ENCODE measurements around the gene COBL. TPM values are rescaled to one million over a fixed set of nuclear protein-coding genes. Genes with fewer than 3 reads are reported as not detected.

The COBL gene
- polyA plus RNA-seq, 3 donors: not detected

DNA sequence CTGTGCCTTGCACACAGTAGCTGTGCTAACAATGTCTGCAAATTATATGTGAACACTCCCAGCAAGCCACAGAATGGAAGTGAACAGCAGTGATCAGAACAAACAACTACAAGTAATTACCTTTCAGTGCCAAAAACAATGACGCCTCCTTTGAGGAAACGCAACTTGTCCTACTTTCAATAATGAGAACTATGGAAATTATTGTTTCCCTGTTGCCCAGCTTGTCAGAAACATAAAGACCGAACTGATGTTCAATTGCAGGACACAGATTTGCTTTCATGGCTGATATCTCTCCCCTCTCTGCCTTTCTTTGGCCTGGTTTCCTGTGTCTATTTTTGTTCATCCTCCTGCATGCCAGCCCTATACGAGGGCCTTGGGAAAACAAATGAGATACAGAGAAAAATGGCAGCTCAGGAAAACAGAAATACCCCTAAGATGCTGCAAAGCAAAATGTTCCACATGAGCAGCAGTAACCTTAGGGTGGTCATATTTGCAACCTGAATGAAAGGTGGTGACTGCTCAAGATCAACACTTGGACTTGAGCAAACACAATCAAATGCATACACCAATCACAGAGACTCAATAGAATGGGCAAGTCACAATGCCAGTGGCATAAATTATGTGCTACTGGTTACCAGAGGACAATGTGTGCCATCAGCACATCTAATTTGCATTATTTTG is 26.8 kb downstream of the COBL start:
- no peak overlapping the region for H3K9ac ChIP-seq (ENCODE audit: insufficient read depth, low read length, poor library complexity, severe bottlenecking)
- 87% methylated on average over 3 of the region's 4 CpGs for WGBS (ENCODE audit: insufficient coverage)
- H3K9me3 Mint-ChIP-seq: peaks cover 0 to 3% (median 1%) of the 10 kb centered on the region in 7 donors
- no peaks in the 10 kb centered on the region for H3K9me3 ChIP-seq (replicated peaks in 1 of 2; ENCODE audit: control insufficient read depth in 1 of 2, insufficient read depth in 1 of 2, low read length in 2 of 2)
- H3K4me3 ChIP-seq (replicated peaks in 1 of 3; ENCODE audit: low read depth in 2 of 3, low read length in 3 of 3): no peak overlapping the region
- no peaks in the 10 kb centered on the region for H3K4me1 Mint-ChIP-seq
- intact Hi-C loops (cut with micrococcal nuclease): no loop called here
- H3K27me3 ChIP-seq (ENCODE audit: control insufficient read depth in 2 of 2, insufficient read depth in 2 of 2, low read length in 2 of 2): no peaks in the 10 kb centered on the region
- TF ChIP-seq, protein P1, sequence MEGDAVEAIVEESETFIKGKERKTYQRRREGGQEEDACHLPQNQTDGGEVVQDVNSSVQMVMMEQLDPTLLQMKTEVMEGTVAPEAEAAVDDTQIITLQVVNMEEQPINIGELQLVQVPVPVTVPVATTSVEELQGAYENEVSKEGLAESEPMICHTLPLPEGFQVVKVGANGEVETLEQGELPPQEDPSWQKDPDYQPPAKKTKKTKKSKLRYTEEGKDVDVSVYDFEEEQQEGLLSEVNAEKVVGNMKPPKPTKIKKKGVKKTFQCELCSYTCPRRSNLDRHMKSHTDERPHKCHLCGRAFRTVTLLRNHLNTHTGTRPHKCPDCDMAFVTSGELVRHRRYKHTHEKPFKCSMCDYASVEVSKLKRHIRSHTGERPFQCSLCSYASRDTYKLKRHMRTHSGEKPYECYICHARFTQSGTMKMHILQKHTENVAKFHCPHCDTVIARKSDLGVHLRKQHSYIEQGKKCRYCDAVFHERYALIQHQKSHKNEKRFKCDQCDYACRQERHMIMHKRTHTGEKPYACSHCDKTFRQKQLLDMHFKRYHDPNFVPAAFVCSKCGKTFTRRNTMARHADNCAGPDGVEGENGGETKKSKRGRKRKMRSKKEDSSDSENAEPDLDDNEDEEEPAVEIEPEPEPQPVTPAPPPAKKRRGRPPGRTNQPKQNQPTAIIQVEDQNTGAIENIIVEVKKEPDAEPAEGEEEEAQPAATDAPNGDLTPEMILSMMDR (IDR thresholded peaks at IDR 0.05): no peak
- H3K27ac Mint-ChIP-seq: no peak overlapping the region
- no peaks in the 10 kb centered on the region for H3K36me3 ChIP-seq (replicated peaks in 1 of 2; ENCODE audit: control insufficient read depth in 1 of 2, insufficient read depth in 2 of 2, low read length in 2 of 2)
- H3K27me3 Mint-ChIP-seq (ENCODE audit: low read depth in 3 of 3): peaks cover 2 to 3% (median 3%) of the 10 kb centered on the region in 3 donors
- no peak for DNase-seq
- H3K36me3 Mint-ChIP-seq: no peaks in the 10 kb centered on the region
- no peak overlapping the region for H3K27ac ChIP-seq (ENCODE audit: low read depth in 1 of 2, low read length in 2 of 2)
- no peak overlapping the region for H3K4me3 Mint-ChIP-seq
- no peaks in the 10 kb centered on the region for H3K4me1 ChIP-seq (ENCODE audit: control insufficient read depth in 1 of 2, insufficient read depth in 2 of 2, low read length in 2 of 2)
- H2AFZ ChIP-seq (ENCODE audit: insufficient read depth, low read depth, low read length, poor library complexity, severe bottlenecking): no peak overlapping the region
- H4K20me1 ChIP-seq (ENCODE audit: insufficient read depth, low read length): no peaks in the 10 kb centered on the region
- H3K79me2 ChIP-seq (ENCODE audit: insufficient read depth, low read length): no peaks in the 10 kb centered on the region
- no peak overlapping the region for H3K4me2 ChIP-seq (replicated peaks; ENCODE audit: extremely low read depth, low read length, poor library complexity, severe bottlenecking)

DNA sequence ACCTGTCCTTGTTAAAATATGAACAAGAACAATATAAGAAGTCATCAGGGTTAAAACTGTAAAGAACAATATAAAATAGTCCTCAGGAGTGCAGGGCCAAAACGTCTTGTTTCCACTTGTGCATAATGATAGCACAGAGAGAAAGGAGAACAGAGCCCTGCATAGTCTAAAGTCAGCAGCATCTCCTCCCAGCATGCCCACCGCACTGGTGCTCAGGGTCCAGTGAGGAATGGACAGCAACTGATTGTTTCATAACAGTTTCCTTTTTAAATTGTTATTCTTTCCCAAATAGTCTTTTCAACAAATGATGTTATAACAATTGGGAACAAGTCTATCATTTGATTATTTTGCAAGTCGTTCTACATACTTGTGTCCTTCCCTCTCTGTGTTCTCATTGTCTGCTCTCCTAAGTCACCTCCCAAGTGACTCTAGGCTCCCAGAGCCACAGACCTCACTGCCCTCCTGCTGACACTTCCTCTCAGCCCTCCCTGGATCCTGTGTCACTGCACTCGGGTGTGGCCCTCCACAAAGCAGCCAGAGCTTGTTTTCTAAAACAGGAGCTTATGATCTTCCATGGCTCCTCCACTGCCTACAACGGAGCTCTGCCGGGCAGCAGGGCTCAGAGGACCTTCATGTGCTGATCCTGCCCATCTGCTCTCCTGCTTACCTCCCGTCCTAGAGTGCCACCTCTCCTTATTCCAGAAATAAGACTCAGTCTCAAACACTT is 27.6 kb downstream of the COBL start:
- Mint-ChIP-seq H3K9me3 (peaks cover 0 to 9% (median 8%) of the 10 kb centered on the region in 7 donors), H3K27me3 (ENCODE audit: low read depth in 3 of 3) (peaks cover 2 to 5% (median 5%) of the 10 kb centered on the region in 3 donors), H3K36me3 (no peaks in the 10 kb centered on the region), H3K27ac (no peak overlapping the region), H3K4me3 (no peak overlapping the region), H3K4me1 (no peaks in the 10 kb centered on the region)
- H4K20me1 ChIP-seq (ENCODE audit: insufficient read depth, low read length): no peaks in the 10 kb centered on the region
- no peak overlapping the region for H3K4me3 ChIP-seq (replicated peaks in 1 of 3; ENCODE audit: low read depth in 2 of 3, low read length in 3 of 3)
- H3K4me2 ChIP-seq (replicated peaks; ENCODE audit: extremely low read depth, low read length, poor library complexity, severe bottlenecking): no peak overlapping the region
- H3K27ac ChIP-seq (ENCODE audit: low read depth in 1 of 2, low read length in 2 of 2): no peak overlapping the region
- no peaks in the 10 kb centered on the region for H3K27me3 ChIP-seq (ENCODE audit: control insufficient read depth in 2 of 2, insufficient read depth in 2 of 2, low read length in 2 of 2)
- H3K9me3 ChIP-seq (replicated peaks in 1 of 2; ENCODE audit: control insufficient read depth in 1 of 2, insufficient read depth in 1 of 2, low read length in 2 of 2): peaks cover 0 to 2% of the 10 kb centered on the region in 2 donors
- H3K9ac ChIP-seq (ENCODE audit: insufficient read depth, low read length, poor library complexity, severe bottlenecking): no peak overlapping the region
- H2AFZ ChIP-seq (ENCODE audit: insufficient read depth, low read depth, low read length, poor library complexity, severe bottlenecking): no peak overlapping the region
- no peak for DNase-seq
- H3K79me2 ChIP-seq (ENCODE audit: insufficient read depth, low read length): no peaks in the 10 kb centered on the region
- no peaks in the 10 kb centered on the region for H3K4me1 ChIP-seq (ENCODE audit: control insufficient read depth in 1 of 2, insufficient read depth in 2 of 2, low read length in 2 of 2)
- TF ChIP-seq, protein P1 (IDR thresholded peaks at IDR 0.05): no peak
- no peaks in the 10 kb centered on the region for H3K36me3 ChIP-seq (replicated peaks in 1 of 2; ENCODE audit: control insufficient read depth in 1 of 2, insufficient read depth in 2 of 2, low read length in 2 of 2)
- intact Hi-C loops (cut with micrococcal nuclease): no loop called here
- WGBS (ENCODE audit: insufficient coverage): 63% methylated on average over 5 of the region's 7 CpGs

Measured in CD14-positive monocyte (primary cell).